A172 (cell line): ENCODE measurements around the gene CRTAP. TPM values are rescaled to one million over a fixed set of nuclear protein-coding genes. Genes with fewer than 3 reads are reported as not detected.
A peak's percentile ranks its signal among the peaks of the same experiment; 100 is the strongest.
"Not testable (repeated sequence)": the region's sequence is repeated elsewhere in the genome, so short reads cannot be mapped to it uniquely, and the experiment has no call there.

Source experiments
- DNase-seq: peaks from one replicate; pipeline ENCODE4 v3.0.0-alpha.2; 2015; ENCODE audit warnings: low spot score
- total RNA-seq: library from RNA; depleted of rRNA; stranded (reverse); fragments of >200 nt; shearing (Covaris generic); gene quantifications from 2 replicates; pipeline ENCODE4 v1.2.3, GENCODE V29; 2014; rRNA removed

Gene CRTAP
- 416 and 442 TPM in 2 replicates for total RNA-seq

GRCh38 chr3:33113772-33114621 lies at the start of gene CRTAP:
Gene CRTAP, plus strand, starts transcription at chr3:33114014. Its CDS starts 64 bp downstream, at chr3:33114078.
- peak; percentile 88 for DNase-seq

- DNase-seq, result no peak
Observed at GRCh38 chr3:33064929-33065328, 48.9 kb upstream of the CRTAP start.

GRCh38 chr3:33067484-33067883 lies 46.3 kb upstream of the CRTAP start:
- peak; percentile 76 for DNase-seq

GRCh38 chr3:33069862-33070261 lies 44.0 kb upstream of the CRTAP start:
- not testable (repeated sequence) for DNase-seq

- DNase-seq, result no peak
Observed at GRCh38 chr3:33071181-33071580, 42.6 kb upstream of the CRTAP start.

- no peak for DNase-seq
Observed at GRCh38 chr3:33071946-33072345, 41.9 kb upstream of the CRTAP start.

GRCh38 chr3:33074217-33075067 lies 39.4 kb upstream of the CRTAP start:
- DNase-seq, result peak; percentile 76

- peak; percentile 13 for DNase-seq
Observed at GRCh38 chr3:33075995-33076394, 37.8 kb upstream of the CRTAP start.

GRCh38 chr3:33076952-33077351 lies 36.9 kb upstream of the CRTAP start:
- no peak for DNase-seq

- no peak for DNase-seq
Observed at GRCh38 chr3:33077976-33078375, 35.8 kb upstream of the CRTAP start.

- not testable (repeated sequence) for DNase-seq
Observed at GRCh38 chr3:33079813-33080212, 34.0 kb upstream of the CRTAP start.

GRCh38 chr3:33081812-33082211 lies 32.0 kb upstream of the CRTAP start:
- no peak for DNase-seq

GRCh38 chr3:33083958-33084357 lies 29.9 kb upstream of the CRTAP start:
- no peak for DNase-seq

GRCh38 chr3:33088691-33089090 lies 25.1 kb upstream of the CRTAP start:
- DNase-seq, result no peak

- DNase-seq, result no peak
Observed at GRCh38 chr3:33089515-33089914, 24.3 kb upstream of the CRTAP start.

GRCh38 chr3:33091746-33092145 lies 22.1 kb upstream of the CRTAP start:
- DNase-seq, result no peak

- no peak for DNase-seq
Observed at GRCh38 chr3:33092496-33093254, 21.1 kb upstream of the CRTAP start.

GRCh38 chr3:33093847-33094246 lies 20.0 kb upstream of the CRTAP start:
- DNase-seq, result no peak

- no peak for DNase-seq
Observed at GRCh38 chr3:33095436-33095835, 18.4 kb upstream of the CRTAP start.

GRCh38 chr3:33096093-33096868 lies 17.5 kb upstream of the CRTAP start:
- peak; percentile 32 for DNase-seq

- DNase-seq, result no peak
Observed at GRCh38 chr3:33099109-33099645, 14.6 kb upstream of the CRTAP start.
